ENCODE results near the gene AGO3. TPM values are rescaled to one million over a fixed set of nuclear protein-coding genes. Genes with fewer than 3 reads are reported as not detected.

The AGO3 gene
- total and polyA plus RNA-seq, 2 experiments from 2014 or later: 19.2 to 27.3 TPM

GRCh38 chr1:36099681-36100341 is 168.9 kb downstream of the AGO3 start:
- H3K4me3 Mint-ChIP-seq: no peak overlapping the region
- H3K27ac Mint-ChIP-seq: 0 out of 2 replicates have a peak overlapping the region, but pooled peaks have one; percentile 36
- no peaks in the 10 kb centered on the region for H3K27me3 ChIP-seq (ENCODE audit: insufficient read depth)
- peaks cover 4% of the 10 kb centered on the region; the same call in 1 of the 3 replicates for H3K36me3 Mint-ChIP-seq (ENCODE audit: low read depth)
- no peak overlapping the region for H3K27ac ChIP-seq (ENCODE audit: low read depth)
- H3K9me2 ChIP-seq (ENCODE audit: insufficient read depth): no peaks in the 10 kb centered on the region
- peaks cover 5% of the 10 kb centered on the region for H3K27me3 Mint-ChIP-seq (ENCODE audit: insufficient read depth, low read depth, poor library complexity)
- H4K20me1 ChIP-seq (replicated peaks; ENCODE audit: insufficient read depth): no peaks in the 10 kb centered on the region
- DNase-seq (ENCODE audit: low spot score) (peak; percentile 93), ATAC-seq (peak; percentile 83)
- no peak overlapping the region for H3K4me3 ChIP-seq
- peaks cover 17% of the 10 kb centered on the region for H3K4me1 Mint-ChIP-seq
- H3K36me3 ChIP-seq (ENCODE audit: insufficient read depth): no peaks in the 10 kb centered on the region
- H3K4me2 ChIP-seq: 0 out of 2 replicates have a peak overlapping the region, but pooled peaks have one; percentile 60
- peak overlapping the region; percentile 90 for H2AFZ ChIP-seq
- TF ChIP-seq CTCF (conservative IDR thresholded peaks at IDR 0.05; ENCODE audit: low read depth in 2 of 2) (peak; percentile 91 to 98), ZNF462 (CRISPR knock-in tag; IDR thresholded peaks at IDR 0.05) (no peak)
- 0 out of 2 replicates have a peak, but pooled peaks cover 16% of the 10 kb centered on the region for H3F3A ChIP-seq (replicated peaks; ENCODE audit: low read depth)
- H3K9me3 Mint-ChIP-seq: no peaks in the 10 kb centered on the region; the same call in 2 of the 3 replicates
- peaks cover 6% of the 10 kb centered on the region for H3K4me1 ChIP-seq (ENCODE audit: insufficient read depth)
- no peaks in the 10 kb centered on the region for H3K79me2 ChIP-seq (replicated peaks; ENCODE audit: insufficient read depth)
